Natural killer cell (primary cell): ENCODE measurements around the gene NTHL1. TPM values are rescaled to one million over a fixed set of nuclear protein-coding genes. Genes with fewer than 3 reads are reported as not detected.

ENCODE experiments used
- ATAC-seq, 3 donors: fragments of 150-1000 bp in 2 of 3; fragments of 200-7000 bp in 1 of 3; cut with Tn5 transposase; 1 replicate in 1 of 3; 2 replicates in 2 of 3; pipeline ENCODE4 v1.10.0; 2021; ENCODE audit warnings: mild to moderate bottlenecking in 2 of 3, moderate library complexity in 2 of 3
- DNase-seq, 2 donors: peaks; one replicate each; pipeline versions ENCODE4 v3.0.0 to v3.0.0-alpha.2; 2013 to 2021; ENCODE audit warnings: mixed read lengths in 1 of 2
- H3K27ac ChIP-seq: one replicate; pipeline ENCODE4 v1.5.1; 2013; ENCODE audit warnings: mild to moderate bottlenecking, low read length
- H3K27me3 ChIP-seq: one replicate; pipeline ENCODE4 v1.6.1; 2013; ENCODE audit warnings: low read length; ENCODE audit not compliant: control insufficient read depth, insufficient read depth
- H3K36me3 ChIP-seq: one replicate; pipeline ENCODE4 v1.6.1; 2013; ENCODE audit warnings: low read length; ENCODE audit not compliant: control insufficient read depth, insufficient read depth
- H3K4me1 ChIP-seq: one replicate; pipeline ENCODE4 v1.6.1; 2013; ENCODE audit warnings: low read length; ENCODE audit not compliant: control insufficient read depth, insufficient read depth
- H3K4me3 ChIP-seq: one replicate; pipeline ENCODE4 v1.5.1; 2013; ENCODE audit warnings: low read length
- H3K9me3 ChIP-seq: one replicate; pipeline ENCODE4 v1.6.1; 2013; ENCODE audit warnings: low read length; ENCODE audit not compliant: control insufficient read depth, insufficient read depth
- H3K27ac Mint-ChIP-seq, 2 donors: one replicate each; pipeline ENCODE4 v1.8.0; 2022; ENCODE audit warnings: mild to moderate bottlenecking in 2 of 2, mixed read lengths in 2 of 2, moderate library complexity in 1 of 2
- H3K27me3 Mint-ChIP-seq, 2 donors: one replicate each; pipeline ENCODE4 v1.8.0; 2022; ENCODE audit warnings: low read depth in 2 of 2, mixed read lengths in 2 of 2
- H3K36me3 Mint-ChIP-seq: one replicate; pipeline ENCODE4 v1.8.0; 2022; ENCODE audit warnings: mixed read lengths
- H3K4me1 Mint-ChIP-seq, 2 donors: one replicate each; pipeline ENCODE4 v1.8.0; 2022; ENCODE audit warnings: mixed read lengths in 2 of 2
- H3K4me3 Mint-ChIP-seq: one replicate; pipeline ENCODE4 v1.8.0; 2022; ENCODE audit warnings: mild to moderate bottlenecking, moderate library complexity, mixed read lengths
- H3K9me3 Mint-ChIP-seq, 2 donors: one replicate each; pipeline ENCODE4 v1.8.0; 2022; ENCODE audit warnings: mixed read lengths in 2 of 2
- CTCF ChIP-seq: fragments of 200-600 bp; IDR thresholded peaks from one replicate; pipeline ENCODE4 v1.8.0; 2022; ENCODE audit warnings: antibody characterized with exemption
- WGBS: methylation state at CpG from one replicate; pipeline ENCODE4 v1.1.7; 2013; ENCODE audit warnings: missing lambda C conversion rate; ENCODE audit not compliant: insufficient coverage; 5-methylcytosine and 5-hydroxymethylcytosine counted together
- intact Hi-C: fragments of 100-400 bp; cut with micrococcal nuclease; formaldehyde crosslinking; loops from one replicate; pipeline ENCODE4 v1.14.2; 2022
- total RNA-seq, 4 donors: library from RNA; stranded (reverse); fragments of 120-200 nt in 1 of 4; gene quantifications; one replicate each; pipeline versions ENCODE4 v1.2.3 to v1.2.4, GENCODE V29; 2013 to 2022

NTHL1 gene
- total RNA-seq, 3 donors from 2014 or later (not counting 1 experiment from before 2014, with no cell fraction given): 8.7 to 12.9 (median 9.7) TPM

DNA sequence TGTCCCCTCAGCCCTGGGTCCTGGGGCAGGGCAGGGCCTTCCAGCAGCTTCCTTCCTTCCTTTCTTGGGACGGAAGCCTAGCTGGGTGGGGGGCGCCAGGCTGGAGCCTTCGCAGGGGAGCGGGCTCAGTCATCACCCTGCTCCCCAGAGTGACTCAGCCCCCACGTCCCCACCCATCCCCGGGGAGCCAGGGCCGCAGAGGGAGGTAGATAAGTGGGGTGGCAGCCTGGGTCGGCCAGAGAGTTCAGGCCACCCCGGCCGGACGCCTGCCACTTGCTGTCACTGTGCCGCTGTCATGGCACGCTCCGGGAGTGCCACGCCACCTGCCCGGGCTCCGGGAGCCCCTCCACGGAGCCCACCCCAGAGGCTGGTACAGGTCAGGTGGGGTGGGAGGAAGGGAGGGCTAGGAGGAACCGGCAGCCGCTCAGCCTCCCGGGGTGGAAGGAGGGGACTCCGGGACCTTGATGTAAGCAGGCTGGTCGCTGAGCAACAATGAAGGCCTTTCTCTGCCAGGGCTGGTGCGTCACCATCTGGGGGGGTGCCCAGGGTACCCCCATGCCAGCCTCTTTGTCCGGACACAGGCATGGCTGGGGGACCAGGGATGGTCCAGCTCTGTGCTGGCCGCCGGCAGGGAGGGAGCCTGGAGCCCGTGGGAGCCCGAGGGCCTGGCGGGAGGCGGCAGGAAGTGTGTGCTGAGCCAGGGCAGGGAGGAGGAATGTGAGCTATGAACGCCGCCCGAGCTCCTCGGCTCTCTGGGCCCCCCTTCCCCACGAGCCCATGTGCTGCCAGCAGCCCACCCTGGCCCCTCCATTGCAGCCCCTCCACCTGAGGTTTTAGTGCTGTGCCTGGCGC lies 14.4 kb downstream of the NTHL1 start:
- no peak overlapping the region for H3K4me3 ChIP-seq
- peak overlapping the region; percentile 48 to 69 for H3K27ac Mint-ChIP-seq

GRCh38 chr16:2032285-2033056 lies 15.2 kb downstream of the NTHL1 start:
- ATAC-seq (peak in 2 of 3 donors; percentile 64 to 76), DNase-seq (no peak)
- Histone ChIP-seq H3K9me3 (no peaks in the 10 kb centered on the region), H3K36me3 (no peaks in the 10 kb centered on the region), H3K4me1 (peaks cover 3% of the 10 kb centered on the region), H3K27me3 (peaks cover 2% of the 10 kb centered on the region), H3K4me3 (no peak overlapping the region), H3K27ac (no peak overlapping the region)
- 60% methylated on average over 14 of the region's 15 CpGs for WGBS
- no peaks in the 10 kb centered on the region for H3K9me3 Mint-ChIP-seq
- TF ChIP-seq CTCF: no peak
- H3K27me3 Mint-ChIP-seq: no peaks in the 10 kb centered on the region
- H3K36me3 Mint-ChIP-seq: no peaks in the 10 kb centered on the region
- intact Hi-C loops: no loop called here
- H3K27ac Mint-ChIP-seq: peak overlapping the region; percentile 48 to 69
- H3K4me1 Mint-ChIP-seq: no peaks in the 10 kb centered on the region
- peak overlapping the region; percentile 25 for H3K4me3 Mint-ChIP-seq

More for the DNA sequence above, 14.4 kb downstream of the NTHL1 start:
- Histone ChIP-seq H3K4me1 (no peaks in the 10 kb centered on the region), H3K36me3 (no peaks in the 10 kb centered on the region), H3K9me3 (no peaks in the 10 kb centered on the region), H3K27ac (no peak overlapping the region), H3K27me3 (no peaks in the 10 kb centered on the region)
- Mint-ChIP-seq H3K9me3 (no peaks in the 10 kb centered on the region), H3K36me3 (no peaks in the 10 kb centered on the region), H3K4me3 (no peak overlapping the region), H3K27me3 (no peaks in the 10 kb centered on the region), H3K4me1 (no peaks in the 10 kb centered on the region)
- TF ChIP-seq CTCF: no peak
- DNase-seq (peak in 1 of 2 donors; percentile 25), ATAC-seq (peak in 2 of 3 donors; percentile 49 to 52)
- 26% methylated on average over 32 of the region's 37 CpGs for WGBS
- intact Hi-C loops: no loop called here

DNA sequence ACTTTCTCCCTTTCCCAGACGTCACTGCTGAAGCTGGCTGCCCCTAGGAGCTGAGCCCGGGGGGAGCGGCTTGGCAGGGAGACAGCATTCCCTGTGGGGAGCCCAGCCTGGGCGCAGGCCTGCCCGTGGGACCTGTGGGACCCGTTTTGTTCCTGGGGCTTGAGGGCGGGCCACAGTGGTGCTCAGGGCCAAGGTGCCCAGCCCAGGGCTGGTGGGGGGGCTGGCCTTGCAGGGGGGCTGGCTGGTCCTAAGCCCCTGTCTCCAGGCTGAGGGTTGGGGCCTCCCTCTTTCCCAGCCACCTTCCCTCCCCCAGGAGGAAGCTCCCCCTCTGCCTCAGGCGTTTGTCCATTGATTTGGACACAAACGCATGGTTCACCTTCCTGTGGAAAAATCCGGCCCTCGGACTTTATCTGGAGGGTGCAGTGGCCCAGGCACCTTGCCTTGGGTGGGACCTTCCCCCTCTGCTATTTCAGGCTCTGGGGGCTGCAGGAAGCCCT lies 16.5 kb downstream of the NTHL1 start:
- Histone ChIP-seq H3K9me3 (no peaks in the 10 kb centered on the region), H3K27me3 (peaks cover 2% of the 10 kb centered on the region), H3K4me3 (no peak overlapping the region), H3K36me3 (no peaks in the 10 kb centered on the region), H3K27ac (no peak overlapping the region), H3K4me1 (peaks cover 11% of the 10 kb centered on the region)
- DNase-seq (no peak), ATAC-seq (no peak)
- no peak overlapping the region for H3K4me3 Mint-ChIP-seq
- H3K27ac Mint-ChIP-seq: no peak overlapping the region
- 84% methylated on average over 11 of the region's 11 CpGs for WGBS
- TF ChIP-seq CTCF: no peak
- H3K9me3 Mint-ChIP-seq: no peaks in the 10 kb centered on the region
- no peaks in the 10 kb centered on the region for H3K27me3 Mint-ChIP-seq
- H3K4me1 Mint-ChIP-seq: no peaks in the 10 kb centered on the region
- intact Hi-C loops: no loop called here
- H3K36me3 Mint-ChIP-seq: no peaks in the 10 kb centered on the region
